Heart left ventricle (tissue), 16 donors: ENCODE data around the gene MTCH1. TPM values are rescaled to one million over a fixed set of nuclear protein-coding genes. Genes with fewer than 3 reads are reported as not detected.
A peak's percentile ranks its signal among the peaks of the same experiment; 100 is the strongest.
"Not testable (repeated sequence)": the region's sequence is repeated elsewhere in the genome, so short reads cannot be mapped to it uniquely, and the experiment has no call there.

ENCODE experiments used
- ATAC-seq, 4 donors: fragments of 200-7000 bp; cut with Tn5 transposase; one replicate each; pipeline ENCODE4 v1.9.1; 2020 to 2022; ENCODE audit warnings: moderate library complexity in 4 of 4, mild to moderate bottlenecking in 3 of 4, moderate number of reproducible peaks in 1 of 4
- DNase-seq, 5 donors: peaks; one replicate each; pipeline ENCODE4 v3.0.0-alpha.2; 2020
- H3K27ac ChIP-seq, 12 donors: fragments of 200-600 bp; sonication (generic) in 4 of 12; one replicate each; pipeline versions ENCODE4 v1.5.0 to v1.8.0; 2016 to 2022; ENCODE audit warnings: mild to moderate bottlenecking in 2 of 12
- H3K27me3 ChIP-seq, 9 donors: fragments of 200-600 bp; sonication (generic) in 2 of 9; one replicate each; pipeline versions ENCODE4 v1.5.1 to v1.8.0; 2016 to 2022; ENCODE audit warnings: mild to moderate bottlenecking in 3 of 9
- H3K36me3 ChIP-seq, 9 donors: fragments of 200-600 bp; sonication (generic) in 2 of 9; one replicate each; pipeline versions ENCODE4 v1.5.0 to v1.8.0; 2018 to 2022; ENCODE audit warnings: mild to moderate bottlenecking in 2 of 9
- H3K4me1 ChIP-seq, 12 donors: fragments of 200-600 bp; sonication (generic) in 4 of 12; one replicate each; pipeline versions ENCODE4 v1.5.0 to v1.8.0; 2016 to 2022; ENCODE audit warnings: mild to moderate bottlenecking in 3 of 12
- H3K4me3 ChIP-seq, 12 donors: fragments of 200-600 bp; sonication (generic) in 4 of 12; one replicate each; pipeline versions ENCODE4 v1.5.0 to v1.8.0; 2017 to 2022; ENCODE audit warnings: mild to moderate bottlenecking in 9 of 12, moderate library complexity in 4 of 12
- H3K9me3 ChIP-seq, 12 donors: fragments of 200-600 bp; sonication (generic) in 4 of 12; one replicate each; pipeline versions ENCODE4 v1.5.0 to v1.8.0; 2016 to 2022; ENCODE audit warnings: mild to moderate bottlenecking in 1 of 12
- POLR2A ChIP-seq, 2 donors: fragments of 450-650 bp; IDR thresholded peaks; one replicate each; pipeline ENCODE4 v1.6.1; 2017; ENCODE audit warnings: antibody characterized with exemption in 2 of 2, mild to moderate bottlenecking in 2 of 2, moderate library complexity in 2 of 2
- WGBS, 4 donors: extraction: QIAGEN DNeasy Blood & Tissue Kit in 2 of 4; methylation state at CpG; one replicate each; pipeline versions ENCODE4 v1.1.5 to v1.1.7; 2013 to 2018; 5-methylcytosine and 5-hydroxymethylcytosine counted together
- intact Hi-C, 10 donors: fragments of 100-400 bp; cut with DNase I; formaldehyde crosslinking; loops; one replicate each; pipeline versions ENCODE4 v1.11.1 to v1.14.2; 2022
- polyA plus RNA-seq, 2 donors: library from polyadenylated mRNA; stranded (reverse); fragments of 200-250 nt; gene quantifications; one replicate each; pipeline ENCODE4 v1.2.3, GENCODE V29; 2013
- total RNA-seq, 9 donors: library from RNA; depleted of rRNA in 2 of 9; stranded (reverse); fragments of >200 nt in 2 of 9; fragmentation: NEBNext Ultra II Directional in 3 of 9; extraction: Animal tissue kit (Norgen Biotek cat#: 25700) in 3 of 9; gene quantifications; one replicate each; pipeline versions ENCODE4 v1.1.0 to v1.2.4, GENCODE V29; 2016 to 2023
- TF ChIP-seq, protein P1 (sequence below), 12 donors: fragments of 200-600 bp; sonication (generic) in 4 of 12; IDR thresholded peaks; one replicate each; pipeline versions ENCODE4 v1.5.0 to v1.8.0; 2018 to 2022; ENCODE audit warnings: antibody characterized with exemption in 12 of 12, mild to moderate bottlenecking in 5 of 12
- donor health status: ischemic (EF 13 %, LVEDD 7.1; RV severe dilation, severe dysfunction).
- donor health status: healthy with polysubstance abuse.
- donor health status: DM: no; HTN: yes; CAD: no.
- donor health status: DM: no; HTN: no; CAD: no.
- donor health status: ischemic (EF 25% LVEDD 6.9; RV normal size, moderate dysfunction).
- donor health status: ischemic (EF 25% LVEDD 5.7; RV mildly dilated, moderate dysfunction).
- donor health status: healthy.
- donor health status: DM: yes; HTN: yes; CAD: no.
- donor health status: ischemic (EF 35%, LVEDD 5.7; RV mildly dilated, moderate dysfunction).
- donor health status: nonischemic (EF 11% LVEDD 7.7; RV severe dilation, severe dysfunction).
- donor health status: DM: yes; HTN: yes; CAD: no.
- donor health status: PGD.
- donor health status: ischemic (EF 29% LVEDD 5.4; RV normal size, mild dysfunction).
- donor health status: nonischemic (EF 23%, LVEDD 6.1; RV moderate dilation, normal function).

MTCH1 gene
- total and polyA plus RNA-seq, 11 donors = 104 to 367 (median 193) TPM

- H3K9me3 ChIP-seq = no peaks in the 10 kb centered on the region
- H3K27me3 ChIP-seq = no peaks in the 10 kb centered on the region
- no peak for ATAC-seq
- no peak overlapping the region for H3K27ac ChIP-seq
- DNase-seq = peak in 1 of 5 donors; percentile 12
- WGBS, 4 donors = 73 to 82% (median 78%) methylated on average over 12 of the region's 12 CpGs
- H3K4me3 ChIP-seq = no peak overlapping the region
- TF ChIP-seq POLR2A (IDR thresholded peaks at IDR 0.05) = no peak
- TF ChIP-seq, protein P1, sequence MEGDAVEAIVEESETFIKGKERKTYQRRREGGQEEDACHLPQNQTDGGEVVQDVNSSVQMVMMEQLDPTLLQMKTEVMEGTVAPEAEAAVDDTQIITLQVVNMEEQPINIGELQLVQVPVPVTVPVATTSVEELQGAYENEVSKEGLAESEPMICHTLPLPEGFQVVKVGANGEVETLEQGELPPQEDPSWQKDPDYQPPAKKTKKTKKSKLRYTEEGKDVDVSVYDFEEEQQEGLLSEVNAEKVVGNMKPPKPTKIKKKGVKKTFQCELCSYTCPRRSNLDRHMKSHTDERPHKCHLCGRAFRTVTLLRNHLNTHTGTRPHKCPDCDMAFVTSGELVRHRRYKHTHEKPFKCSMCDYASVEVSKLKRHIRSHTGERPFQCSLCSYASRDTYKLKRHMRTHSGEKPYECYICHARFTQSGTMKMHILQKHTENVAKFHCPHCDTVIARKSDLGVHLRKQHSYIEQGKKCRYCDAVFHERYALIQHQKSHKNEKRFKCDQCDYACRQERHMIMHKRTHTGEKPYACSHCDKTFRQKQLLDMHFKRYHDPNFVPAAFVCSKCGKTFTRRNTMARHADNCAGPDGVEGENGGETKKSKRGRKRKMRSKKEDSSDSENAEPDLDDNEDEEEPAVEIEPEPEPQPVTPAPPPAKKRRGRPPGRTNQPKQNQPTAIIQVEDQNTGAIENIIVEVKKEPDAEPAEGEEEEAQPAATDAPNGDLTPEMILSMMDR (IDR thresholded peaks at IDR 0.05) = no peak
- no peaks in the 10 kb centered on the region for H3K4me1 ChIP-seq
- no peaks in the 10 kb centered on the region for H3K36me3 ChIP-seq
- intact Hi-C loops = no loop called here
These were observed 38.2 kb downstream of the MTCH1 start for GRCh38 chr6:36947570-36948351.

DNA sequence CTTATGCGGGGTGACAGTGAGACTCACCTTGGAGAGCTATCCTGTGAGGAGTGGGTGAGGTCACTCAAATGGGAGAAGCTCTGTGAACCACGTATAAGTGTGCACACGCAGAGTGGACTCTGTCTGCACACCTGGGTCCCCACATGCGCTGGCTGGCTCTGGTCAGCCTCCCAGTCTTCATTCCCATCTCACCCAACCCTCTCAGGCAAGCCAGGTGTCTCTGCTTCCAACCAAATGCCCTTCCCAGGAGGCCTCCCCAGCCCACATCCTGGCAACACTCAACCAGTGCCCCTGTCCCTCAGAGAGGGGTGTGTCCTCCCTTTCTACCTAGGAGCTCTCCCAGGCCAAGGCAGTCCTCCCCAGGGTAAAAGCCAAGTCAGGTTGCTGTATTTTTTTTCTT, 39.5 kb downstream of the MTCH1 start:
- no peak overlapping the region for H3K4me3 ChIP-seq
- intact Hi-C loops = no loop called here
- H3K4me1 ChIP-seq = no peaks in the 10 kb centered on the region
- WGBS, 4 donors = 87 to 93% (median 88%) methylated on average over 4 of the region's 4 CpGs
- H3K36me3 ChIP-seq = no peaks in the 10 kb centered on the region
- no peak overlapping the region for H3K27ac ChIP-seq
- no peak for ATAC-seq
- no peaks in the 10 kb centered on the region for H3K27me3 ChIP-seq
- TF ChIP-seq, protein P1 (IDR thresholded peaks at IDR 0.05) = no peak
- no peak for TF ChIP-seq POLR2A (IDR thresholded peaks at IDR 0.05)
- H3K9me3 ChIP-seq = no peaks in the 10 kb centered on the region
- no peak for DNase-seq

DNA sequence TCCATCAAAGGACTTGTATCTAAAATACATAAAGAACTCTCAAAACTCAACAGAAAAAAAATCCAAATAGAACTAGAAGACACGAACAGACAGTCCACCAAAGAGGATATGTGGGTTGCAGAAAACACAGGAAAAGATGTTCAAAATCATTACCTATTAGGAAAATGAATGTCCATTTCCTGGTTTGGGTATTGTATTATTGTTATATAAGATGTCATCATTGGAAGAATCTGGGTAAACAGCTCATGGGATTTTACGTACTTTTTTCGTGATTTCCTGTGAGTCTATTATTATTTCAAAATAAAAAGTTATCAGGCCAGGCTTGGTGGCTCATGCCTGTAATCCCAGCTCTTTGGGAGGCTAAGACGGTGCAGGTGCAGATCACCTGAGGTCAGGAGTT, 40.7 kb downstream of the MTCH1 start:
- WGBS, 4 donors = 73 to 86% (median 82%) methylated on average over 4 of the region's 4 CpGs
- H3K27ac ChIP-seq = no peak overlapping the region

DNA sequence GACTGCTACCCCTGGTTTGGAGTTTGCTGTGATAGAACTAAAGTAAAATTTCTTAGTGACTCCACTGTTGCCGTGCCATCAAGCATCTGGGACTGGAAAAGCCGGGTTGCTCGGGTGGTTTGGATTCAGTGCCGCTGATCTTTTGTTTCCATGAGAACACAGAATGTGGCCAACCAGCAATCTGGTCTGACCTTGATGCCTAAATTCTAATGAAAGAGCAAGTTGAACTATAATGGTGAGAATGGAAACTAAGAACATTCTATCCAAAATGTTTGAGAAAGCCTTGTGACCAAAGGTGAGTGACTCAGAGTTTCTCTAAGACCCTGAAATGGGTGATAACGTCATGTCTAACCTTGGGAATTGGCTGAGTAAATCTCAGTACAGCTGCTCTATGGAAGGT, 41.3 kb downstream of the MTCH1 start:
- no peak overlapping the region for H3K27ac ChIP-seq
- 67 to 87% (median 81%) methylated on average over 5 of the region's 5 CpGs for WGBS, 4 donors
- ATAC-seq (no peak), DNase-seq (no peak)
- no peaks in the 10 kb centered on the region for H3K4me1 ChIP-seq
- intact Hi-C loops = no loop called here
- no peaks in the 10 kb centered on the region for H3K27me3 ChIP-seq
- no peaks in the 10 kb centered on the region for H3K36me3 ChIP-seq
- no peaks in the 10 kb centered on the region for H3K9me3 ChIP-seq
- no peak for TF ChIP-seq POLR2A (IDR thresholded peaks at IDR 0.05)
- TF ChIP-seq, protein P1 (IDR thresholded peaks at IDR 0.05) = no peak
- H3K4me3 ChIP-seq = no peak overlapping the region

More for the DNA sequence above, 40.7 kb downstream of the MTCH1 start:
- ATAC-seq (no peak), DNase-seq (no peak)
- H3K9me3 ChIP-seq = no peaks in the 10 kb centered on the region
- no peaks in the 10 kb centered on the region for H3K27me3 ChIP-seq
- TF ChIP-seq, protein P1 (IDR thresholded peaks at IDR 0.05) = no peak
- TF ChIP-seq POLR2A (IDR thresholded peaks at IDR 0.05) = no peak
- H3K36me3 ChIP-seq = no peaks in the 10 kb centered on the region
- no peaks in the 10 kb centered on the region for H3K4me1 ChIP-seq
- no peak overlapping the region for H3K4me3 ChIP-seq
- intact Hi-C loops = no loop called here

DNA sequence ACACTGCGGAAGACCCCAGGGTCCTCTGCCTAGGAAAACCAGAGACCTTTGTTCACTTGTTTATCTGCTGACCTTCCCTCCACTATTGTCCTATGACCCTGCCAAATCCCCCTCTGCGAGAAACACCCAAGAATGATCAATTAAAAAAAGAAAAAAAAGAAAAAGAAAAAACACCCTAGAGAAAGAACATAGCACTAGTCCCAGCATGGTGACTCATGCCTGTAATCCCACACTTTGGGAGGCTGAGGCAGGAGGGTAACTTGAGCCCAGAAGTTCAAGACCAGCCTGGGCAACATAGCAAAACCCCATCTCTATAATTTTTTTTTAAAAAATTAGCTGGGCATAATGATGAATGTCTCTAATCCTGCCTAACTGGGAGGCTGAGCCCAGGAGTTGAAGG, 43.7 kb downstream of the MTCH1 start:
- H3K4me1 ChIP-seq, intact Hi-C loops, H3K4me3 ChIP-seq, ATAC-seq, H3K27ac ChIP-seq, H3K9me3 ChIP-seq, H3K36me3 ChIP-seq, DNase-seq, H3K27me3 ChIP-seq: not testable (repeated sequence)
- 37 to 88% (median 81%) methylated on average over 1 to 2 of the region's 2 CpGs for WGBS, 4 donors

DNA sequence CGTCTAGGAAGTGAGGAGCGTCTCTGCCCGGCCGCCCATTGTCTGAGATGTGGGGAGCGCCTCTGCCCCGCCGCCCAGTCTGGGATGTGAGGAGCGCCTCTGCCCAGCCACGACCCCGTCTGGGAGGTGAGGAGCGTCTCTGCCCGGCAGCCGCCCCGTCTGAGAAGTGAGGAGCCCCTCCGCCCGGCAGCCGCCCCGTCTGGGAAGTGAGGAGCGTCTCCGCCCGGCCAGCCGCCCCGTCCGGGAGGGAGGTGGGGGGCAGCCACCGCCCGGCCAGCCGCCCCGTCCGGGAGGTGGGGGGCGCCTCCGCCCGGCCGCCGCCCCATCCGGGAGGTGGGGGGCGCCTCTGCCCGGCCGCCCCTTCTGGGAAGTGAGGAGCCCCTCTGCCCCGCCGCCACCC, 44.4 kb downstream of the MTCH1 start:
- DNase-seq = not testable (repeated sequence)

More for the DNA sequence above, 44.4 kb downstream of the MTCH1 start:
- H3K36me3 ChIP-seq, H3K27ac ChIP-seq, H3K4me3 ChIP-seq, H3K4me1 ChIP-seq, H3K27me3 ChIP-seq, H3K9me3 ChIP-seq, ATAC-seq, intact Hi-C loops: not testable (repeated sequence)
- WGBS, 4 donors = 93 to 98% (median 97%) methylated on average over 3 to 40 of the region's 40 CpGs
